Epithelial cell of umbilical artery (primary cell): Measurements from ENCODE around the gene TSHZ1. TPM values are rescaled to one million over a fixed set of nuclear protein-coding genes. Genes with fewer than 3 reads are reported as not detected.

Source experiments
- total RNA-seq: library from RNA; depleted of rRNA; stranded (reverse); fragments of >200 nt; gene quantifications from 2 replicates; pipeline ENCODE4 v1.2.3, GENCODE V29; 2014

The TSHZ1 gene, protein sequence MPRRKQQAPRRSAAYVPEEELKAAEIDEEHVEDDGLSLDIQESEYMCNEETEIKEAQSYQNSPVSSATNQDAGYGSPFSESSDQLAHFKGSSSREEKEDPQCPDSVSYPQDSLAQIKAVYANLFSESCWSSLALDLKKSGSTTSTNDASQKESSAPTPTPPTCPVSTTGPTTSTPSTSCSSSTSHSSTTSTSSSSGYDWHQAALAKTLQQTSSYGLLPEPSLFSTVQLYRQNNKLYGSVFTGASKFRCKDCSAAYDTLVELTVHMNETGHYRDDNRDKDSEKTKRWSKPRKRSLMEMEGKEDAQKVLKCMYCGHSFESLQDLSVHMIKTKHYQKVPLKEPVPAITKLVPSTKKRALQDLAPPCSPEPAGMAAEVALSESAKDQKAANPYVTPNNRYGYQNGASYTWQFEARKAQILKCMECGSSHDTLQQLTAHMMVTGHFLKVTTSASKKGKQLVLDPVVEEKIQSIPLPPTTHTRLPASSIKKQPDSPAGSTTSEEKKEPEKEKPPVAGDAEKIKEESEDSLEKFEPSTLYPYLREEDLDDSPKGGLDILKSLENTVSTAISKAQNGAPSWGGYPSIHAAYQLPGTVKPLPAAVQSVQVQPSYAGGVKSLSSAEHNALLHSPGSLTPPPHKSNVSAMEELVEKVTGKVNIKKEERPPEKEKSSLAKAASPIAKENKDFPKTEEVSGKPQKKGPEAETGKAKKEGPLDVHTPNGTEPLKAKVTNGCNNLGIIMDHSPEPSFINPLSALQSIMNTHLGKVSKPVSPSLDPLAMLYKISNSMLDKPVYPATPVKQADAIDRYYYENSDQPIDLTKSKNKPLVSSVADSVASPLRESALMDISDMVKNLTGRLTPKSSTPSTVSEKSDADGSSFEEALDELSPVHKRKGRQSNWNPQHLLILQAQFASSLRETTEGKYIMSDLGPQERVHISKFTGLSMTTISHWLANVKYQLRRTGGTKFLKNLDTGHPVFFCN (N-terminal part only)
- total RNA-seq = 2.6 and 3.0 TPM in 2 replicates

DNA sequence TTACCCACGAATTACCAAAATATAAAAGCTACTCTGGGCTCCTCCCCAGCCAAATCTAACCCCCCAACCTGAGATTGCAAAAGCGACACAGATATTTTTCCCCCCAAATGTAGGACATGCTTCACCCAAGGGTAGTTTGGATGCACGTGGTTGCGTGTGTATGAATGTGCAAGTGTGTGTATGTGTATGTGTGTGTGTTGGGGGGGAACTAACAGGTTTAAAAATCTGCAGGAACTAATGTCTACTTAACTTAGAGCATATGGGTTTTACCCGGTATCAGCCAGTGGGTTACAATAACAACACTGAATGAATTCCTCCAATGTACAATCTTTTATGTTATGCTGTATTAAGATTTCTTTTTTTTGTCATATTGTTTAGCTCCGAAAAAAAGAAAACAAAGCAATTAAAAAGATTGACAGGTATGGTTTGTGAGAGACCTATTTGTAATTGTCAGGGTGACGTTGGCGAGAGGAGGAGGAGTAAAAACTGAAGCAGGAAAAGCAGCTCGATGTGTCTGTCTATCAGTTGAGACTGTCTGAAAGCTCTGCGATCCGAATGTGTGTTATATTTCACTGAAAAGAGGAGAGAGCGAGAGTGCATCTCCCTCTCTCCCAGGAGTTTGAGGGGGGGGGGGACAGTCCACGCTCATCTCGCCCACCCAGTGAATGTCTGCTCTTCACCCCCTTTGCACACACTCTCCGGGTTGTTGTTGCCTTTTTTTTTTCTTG lies at the start of gene TSHZ1:
Gene TSHZ1 (plus strand): TSS at position 524 of the 728 bp plus-strand sequence. CDS start 1,080 bp downstream, outside the sequence.

DNA sequence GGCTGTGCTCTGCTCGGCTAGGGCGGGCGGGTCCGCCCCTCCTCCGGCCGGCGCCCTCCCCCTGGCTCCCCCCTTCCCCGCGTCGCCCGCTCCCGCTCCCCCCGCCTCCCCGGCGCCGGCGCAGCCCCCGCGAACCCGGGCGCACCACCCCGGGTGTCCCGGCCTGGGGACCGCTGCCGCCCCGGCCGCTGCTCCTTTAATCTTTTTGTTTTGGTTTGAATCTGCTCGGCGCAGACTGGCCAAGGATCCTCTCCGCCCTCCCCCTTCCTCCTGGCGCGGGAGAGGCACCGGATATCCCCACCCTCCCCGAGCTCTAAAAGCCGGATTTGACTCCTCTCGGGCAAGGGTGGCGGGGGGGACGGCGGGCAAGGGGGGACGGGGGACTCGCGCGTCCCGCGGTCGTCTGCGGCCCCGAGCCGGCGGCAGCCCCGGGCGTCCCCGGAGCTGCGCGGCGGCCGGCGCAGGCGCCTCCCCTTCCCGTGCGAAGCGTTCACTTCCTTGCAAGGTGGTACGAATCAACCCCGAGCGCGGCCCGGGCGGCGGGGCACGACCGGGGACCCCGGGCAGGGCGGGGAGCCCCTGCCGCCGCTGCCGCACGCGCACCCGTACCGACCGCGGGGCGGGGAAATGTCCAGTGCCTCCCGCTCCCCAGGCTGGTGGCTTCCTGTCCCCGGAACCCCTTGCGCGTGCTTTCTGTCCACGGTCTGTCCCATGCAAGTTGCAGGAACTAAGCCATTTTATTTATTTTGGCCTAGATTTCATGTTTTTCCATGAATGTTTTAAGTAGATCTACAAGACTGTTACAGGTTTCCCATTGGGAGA lies 1.3 kb upstream of the TSHZ1 start, which contains the start of gene PTGR3:
Gene PTGR3 (minus strand): TSS at position 11 of the 822 bp plus-strand sequence. CDS start 81 bp downstream, outside the sequence.

Other genes starting within 250 kb of the TSHZ1 start
- gene PTGR3, start 1.7 kb upstream of the TSHZ1 start, total RNA-seq = 5.8 and 8.4 TPM in 2 replicates
- not detected in 2 replicates for gene SMIM21, start 216.9 kb downstream of the TSHZ1 start, total RNA-seq